ENCODE results near the gene PTPRD.

PTPRD gene

GRCh38 chr9:9621355-9621940 lies 991.4 kb downstream of the PTPRD start:
- Histone ChIP-seq H3K36me3 (ENCODE audit: insufficient read depth, low read length) (no peaks in the 10 kb centered on the region), H3K9ac (ENCODE audit: low read depth, low read length) (no peak overlapping the region), H3K4me1 (ENCODE audit: insufficient read depth, low read length) (no peaks in the 10 kb centered on the region), H3K9me3 (ENCODE audit: control insufficient read depth, insufficient read depth, low read length) (no peaks in the 10 kb centered on the region)

- no peaks in the 10 kb centered on the region for H3K4me1 ChIP-seq (ENCODE audit: insufficient read depth, low read length)
- no peaks in the 10 kb centered on the region for H3K9me3 ChIP-seq (ENCODE audit: control insufficient read depth, insufficient read depth, low read length)
- no peaks in the 10 kb centered on the region for H3K36me3 ChIP-seq (ENCODE audit: insufficient read depth, low read length)
These were observed 992.1 kb downstream of the PTPRD start for GRCh38 chr9:9620736-9621135.

DNA sequence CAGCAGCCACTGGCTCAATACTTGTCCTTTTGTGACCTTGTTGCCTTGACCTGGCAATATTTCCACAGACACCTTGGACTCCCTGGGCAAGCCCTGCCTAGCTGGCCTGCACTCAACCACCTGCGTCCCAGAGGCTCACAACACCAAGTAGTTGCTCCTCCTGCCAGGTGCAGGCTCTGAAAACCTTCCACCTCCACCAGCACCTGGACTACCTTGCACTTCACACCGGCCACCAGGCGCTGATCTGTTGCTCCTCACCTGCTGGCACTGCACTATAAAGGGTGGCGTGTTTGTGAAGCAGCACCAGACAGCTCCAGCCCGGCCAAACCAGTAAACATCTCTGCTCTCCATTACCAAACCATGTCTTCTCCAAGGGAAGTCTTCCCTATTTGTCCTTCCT lies 997.7 kb downstream of the PTPRD start:
- no peaks in the 10 kb centered on the region for H3K4me1 ChIP-seq (ENCODE audit: insufficient read depth, low read length)
- H3K9ac ChIP-seq (ENCODE audit: low read depth, low read length), result no peak overlapping the region
- H3K9me3 ChIP-seq (ENCODE audit: control insufficient read depth, insufficient read depth, low read length), result no peaks in the 10 kb centered on the region
- H3K36me3 ChIP-seq (ENCODE audit: insufficient read depth, low read length), result no peaks in the 10 kb centered on the region

More at GRCh38 chr9:9620736-9621135, 992.1 kb downstream of the PTPRD start:
- H3K9ac ChIP-seq (ENCODE audit: low read depth, low read length), result no peak overlapping the region

DNA sequence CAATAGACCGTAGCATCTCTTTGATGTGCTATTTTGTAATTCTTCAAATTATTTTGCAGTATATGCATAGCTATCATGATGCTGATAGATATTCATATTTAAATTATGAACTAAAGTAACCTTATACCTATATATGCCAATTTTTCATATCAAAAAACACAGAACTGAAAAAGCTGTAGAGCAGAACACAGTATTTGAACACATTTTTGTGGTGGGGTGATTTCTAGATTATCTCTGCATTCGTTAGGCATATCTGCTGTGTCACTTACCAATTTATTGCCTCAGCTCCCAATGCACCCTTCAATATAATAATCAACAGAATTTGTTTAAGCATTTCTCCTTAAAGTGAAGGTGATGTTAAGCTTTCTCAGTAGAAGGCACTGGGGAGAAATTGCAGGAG lies 998.2 kb downstream of the PTPRD start:
- no peaks in the 10 kb centered on the region for H3K9me3 ChIP-seq (ENCODE audit: control insufficient read depth, insufficient read depth, low read length)
- no peak overlapping the region for H3K9ac ChIP-seq (ENCODE audit: low read depth, low read length)
- H3K4me1 ChIP-seq (ENCODE audit: insufficient read depth, low read length), result no peaks in the 10 kb centered on the region
- H3K36me3 ChIP-seq (ENCODE audit: insufficient read depth, low read length), result no peaks in the 10 kb centered on the region

DNA sequence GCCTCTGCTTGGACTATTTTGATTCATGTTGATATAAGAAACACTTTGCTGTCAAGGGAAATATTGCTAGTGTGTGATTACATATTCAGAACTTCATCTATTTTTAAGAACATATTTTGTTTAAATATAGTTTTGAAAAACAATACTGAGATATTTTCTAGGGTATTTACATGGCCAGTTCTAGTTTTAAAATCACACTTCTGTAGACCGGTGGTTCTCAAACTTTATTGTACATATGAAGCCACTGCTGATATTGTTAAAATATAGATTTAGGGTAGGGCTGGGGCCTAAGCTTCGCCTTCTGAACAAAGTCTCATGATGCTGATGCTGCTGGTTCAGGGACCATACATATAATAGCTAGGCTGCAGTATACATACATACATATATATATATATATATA lies 1000.0 kb downstream of the PTPRD start:
- H3K4me1 ChIP-seq (ENCODE audit: insufficient read depth, low read length), result no peaks in the 10 kb centered on the region
- H3K9me3 ChIP-seq (ENCODE audit: control insufficient read depth, insufficient read depth, low read length), result no peaks in the 10 kb centered on the region
- no peaks in the 10 kb centered on the region for H3K36me3 ChIP-seq (ENCODE audit: insufficient read depth, low read length)
- H3K9ac ChIP-seq (ENCODE audit: low read depth, low read length), result no peak overlapping the region

DNA sequence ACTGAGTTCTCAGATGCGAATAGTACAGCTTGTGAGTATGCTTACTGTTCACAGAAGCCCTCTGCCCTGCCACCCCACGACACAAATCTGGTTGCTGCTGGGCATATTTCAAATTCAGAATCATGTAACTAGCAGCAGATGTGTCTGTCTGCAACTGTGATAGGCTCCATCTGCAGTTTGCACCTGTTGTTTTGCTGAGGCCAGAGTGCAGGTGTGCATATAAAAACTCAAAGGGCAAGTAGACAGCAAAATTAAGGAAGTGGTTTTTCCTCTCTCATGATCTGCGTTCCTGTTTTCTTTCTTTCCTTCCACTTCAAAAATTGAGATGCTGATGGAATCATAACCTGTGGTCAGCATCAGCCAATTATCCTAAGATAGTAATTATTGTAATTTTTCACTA lies 1000.5 kb downstream of the PTPRD start:
- Histone ChIP-seq H3K9me3 (ENCODE audit: control insufficient read depth, insufficient read depth, low read length) (no peaks in the 10 kb centered on the region), H3K9ac (ENCODE audit: low read depth, low read length) (no peak overlapping the region), H3K36me3 (ENCODE audit: insufficient read depth, low read length) (no peaks in the 10 kb centered on the region), H3K4me1 (ENCODE audit: insufficient read depth, low read length) (no peaks in the 10 kb centered on the region)

GRCh38 chr9:9605681-9606080 lies 1007.1 kb downstream of the PTPRD start:
- no peaks in the 10 kb centered on the region for H3K36me3 ChIP-seq (ENCODE audit: insufficient read depth, low read length)
- H3K4me1 ChIP-seq (ENCODE audit: insufficient read depth, low read length), result peaks cover 7% of the 10 kb centered on the region; the same call in 1 of the 2 replicates
- no peaks in the 10 kb centered on the region for H3K9me3 ChIP-seq (ENCODE audit: control insufficient read depth, insufficient read depth, low read length)
- H3K9ac ChIP-seq (ENCODE audit: low read depth, low read length), result no peak overlapping the region

DNA sequence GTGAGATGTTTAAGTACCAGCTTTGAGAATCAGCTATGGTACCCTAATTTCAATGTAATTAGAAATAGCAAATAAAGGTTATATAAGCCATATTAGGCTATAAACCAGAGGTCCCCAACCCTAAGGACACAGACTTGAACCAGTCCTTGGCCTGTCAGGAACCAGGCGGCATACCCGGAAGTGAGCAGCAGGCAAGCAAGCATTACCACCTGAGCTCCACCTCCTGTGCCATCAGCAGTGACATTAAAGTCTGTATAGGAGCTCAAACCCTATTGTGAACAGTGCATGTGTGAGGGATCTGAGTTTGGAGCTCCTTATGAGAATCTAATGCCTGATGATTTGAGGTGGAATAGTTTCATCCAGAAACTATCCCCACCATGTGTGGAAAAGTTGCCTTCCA lies 1009.5 kb downstream of the PTPRD start:
- Histone ChIP-seq H3K9ac (ENCODE audit: low read depth, low read length) (no peak overlapping the region), H3K4me1 (ENCODE audit: insufficient read depth, low read length) (peaks cover 7% of the 10 kb centered on the region; the same call in 1 of the 2 replicates), H3K9me3 (ENCODE audit: control insufficient read depth, insufficient read depth, low read length) (no peaks in the 10 kb centered on the region), H3K36me3 (ENCODE audit: insufficient read depth, low read length) (no peaks in the 10 kb centered on the region)

DNA sequence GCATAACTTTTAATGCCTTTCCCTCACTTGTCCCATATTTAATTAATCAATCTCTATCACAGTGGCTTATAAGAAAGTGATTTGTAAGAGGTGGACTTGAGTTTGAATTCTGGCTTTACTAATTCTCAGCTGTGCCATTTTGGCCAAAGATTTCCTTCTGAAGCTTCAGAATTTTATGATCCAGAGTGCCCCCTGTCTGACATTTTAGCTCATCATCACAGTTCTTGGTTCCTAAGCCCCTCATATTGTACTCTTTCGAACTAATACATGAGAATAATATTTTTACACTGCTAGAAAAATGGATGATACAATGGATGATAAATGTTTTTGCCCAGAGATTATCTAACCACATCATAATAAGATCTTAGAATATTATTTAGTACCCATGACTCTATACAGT lies 1014.1 kb downstream of the PTPRD start:
- Histone ChIP-seq H3K36me3 (ENCODE audit: insufficient read depth, low read length) (no peaks in the 10 kb centered on the region), H3K4me1 (ENCODE audit: insufficient read depth, low read length) (no peaks in the 10 kb centered on the region), H3K9ac (ENCODE audit: low read depth, low read length) (no peak overlapping the region), H3K9me3 (ENCODE audit: control insufficient read depth, insufficient read depth, low read length) (no peaks in the 10 kb centered on the region)

- Histone ChIP-seq H3K4me1 (ENCODE audit: insufficient read depth, low read length) (no peaks in the 10 kb centered on the region), H3K9ac (ENCODE audit: low read depth, low read length) (no peak overlapping the region), H3K9me3 (ENCODE audit: control insufficient read depth, insufficient read depth, low read length) (no peaks in the 10 kb centered on the region), H3K36me3 (ENCODE audit: insufficient read depth, low read length) (no peaks in the 10 kb centered on the region)
These were observed 1020.7 kb downstream of the PTPRD start for GRCh38 chr9:9592104-9592503.

DNA sequence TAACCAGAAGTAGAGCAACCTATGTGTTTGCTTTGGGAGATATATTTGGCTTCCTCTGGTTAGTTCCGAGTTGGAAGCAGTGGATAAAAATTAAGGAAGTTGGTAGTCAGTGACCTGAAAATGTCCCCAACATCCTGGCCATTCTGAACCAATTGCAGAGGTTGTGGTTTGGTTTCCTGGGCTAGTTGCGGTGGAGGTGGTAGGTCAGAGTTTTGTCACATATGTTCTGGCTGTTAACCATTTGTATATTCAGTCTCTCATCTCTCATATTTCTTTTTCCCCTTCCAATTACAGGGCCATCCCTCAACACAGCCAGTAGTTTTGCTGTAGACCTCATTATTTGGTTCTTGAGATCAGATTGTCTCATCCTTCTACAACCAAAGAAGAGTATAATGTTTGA lies 1026.9 kb downstream of the PTPRD start:
- no peaks in the 10 kb centered on the region for H3K9me3 ChIP-seq (ENCODE audit: control insufficient read depth, insufficient read depth, low read length)
- no peaks in the 10 kb centered on the region for H3K4me1 ChIP-seq (ENCODE audit: insufficient read depth, low read length)
- H3K36me3 ChIP-seq (ENCODE audit: insufficient read depth, low read length), result no peaks in the 10 kb centered on the region
- no peak overlapping the region for H3K9ac ChIP-seq (ENCODE audit: low read depth, low read length)

DNA sequence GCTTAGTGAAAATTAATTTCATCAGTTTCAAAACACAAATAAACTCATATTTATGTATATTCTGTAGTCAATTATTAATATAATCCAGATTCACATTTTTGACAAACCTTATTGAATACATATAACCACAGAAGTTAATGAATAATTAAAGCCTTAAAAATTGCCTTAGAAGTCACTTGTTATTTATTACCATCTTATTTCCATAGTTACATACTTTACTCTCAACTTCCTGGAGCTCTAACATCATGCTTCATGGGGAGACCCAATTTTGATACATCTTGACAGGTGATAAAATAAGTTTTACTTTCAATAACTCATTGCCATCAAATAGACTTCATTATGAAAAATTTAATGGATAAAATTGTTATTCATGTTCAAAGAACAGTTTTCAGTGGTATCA lies 1038.7 kb downstream of the PTPRD start:
- H3K36me3 ChIP-seq (ENCODE audit: insufficient read depth, low read length), result no peaks in the 10 kb centered on the region
- H3K9ac ChIP-seq (ENCODE audit: low read depth, low read length), result no peak overlapping the region
- no peaks in the 10 kb centered on the region for H3K4me1 ChIP-seq (ENCODE audit: insufficient read depth, low read length)
- no peaks in the 10 kb centered on the region for H3K9me3 ChIP-seq (ENCODE audit: control insufficient read depth, insufficient read depth, low read length)

DNA sequence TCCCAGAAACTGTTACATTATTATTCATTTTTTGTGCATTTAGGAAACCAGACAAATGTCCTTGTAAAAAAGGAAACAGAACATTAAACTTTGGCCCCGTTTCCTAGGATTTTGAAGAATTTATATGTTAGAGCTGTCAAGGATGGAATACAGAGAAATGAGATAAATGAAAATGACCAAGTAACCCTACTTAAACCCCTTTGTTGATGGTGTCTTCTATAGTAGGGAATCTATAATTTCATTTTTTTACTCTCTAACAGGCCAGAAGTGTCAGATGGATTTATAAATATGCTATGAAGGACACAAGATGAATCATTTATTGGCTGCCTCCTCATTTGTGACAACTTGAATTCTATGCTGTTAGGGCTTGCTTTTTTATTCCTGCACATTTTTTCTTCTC lies 1047.1 kb downstream of the PTPRD start:
- Histone ChIP-seq H3K9me3 (ENCODE audit: control insufficient read depth, insufficient read depth, low read length) (no peaks in the 10 kb centered on the region), H3K4me1 (ENCODE audit: insufficient read depth, low read length) (no peaks in the 10 kb centered on the region), H3K36me3 (ENCODE audit: insufficient read depth, low read length) (no peaks in the 10 kb centered on the region), H3K9ac (ENCODE audit: low read depth, low read length) (no peak overlapping the region)

DNA sequence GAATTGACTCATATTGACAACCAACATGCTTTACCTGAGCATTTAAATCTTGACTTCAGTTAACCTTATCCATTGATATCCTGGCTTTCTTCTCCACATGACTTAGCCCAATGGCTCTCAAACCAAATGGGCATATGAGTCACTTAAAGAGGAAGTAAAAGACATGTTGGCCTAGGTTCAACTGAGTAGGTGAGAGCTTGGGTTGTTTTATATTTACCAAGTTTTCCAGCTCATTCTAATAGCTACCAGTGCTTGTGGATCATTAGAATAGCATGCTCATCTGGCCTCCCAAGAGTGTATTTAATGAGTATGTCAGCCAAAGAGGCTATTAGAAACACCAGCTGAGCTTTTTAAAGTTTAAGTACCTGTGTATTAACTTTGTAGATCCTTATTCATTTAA lies 1049.0 kb downstream of the PTPRD start:
- Histone ChIP-seq H3K9me3 (ENCODE audit: control insufficient read depth, insufficient read depth, low read length) (no peaks in the 10 kb centered on the region), H3K36me3 (ENCODE audit: insufficient read depth, low read length) (no peaks in the 10 kb centered on the region), H3K4me1 (ENCODE audit: insufficient read depth, low read length) (no peaks in the 10 kb centered on the region), H3K9ac (ENCODE audit: low read depth, low read length) (no peak overlapping the region)

- Histone ChIP-seq H3K9ac (ENCODE audit: low read depth, low read length) (no peak overlapping the region), H3K36me3 (ENCODE audit: insufficient read depth, low read length) (no peaks in the 10 kb centered on the region), H3K9me3 (ENCODE audit: control insufficient read depth, insufficient read depth, low read length) (no peaks in the 10 kb centered on the region), H3K4me1 (ENCODE audit: insufficient read depth, low read length) (peaks cover 16% of the 10 kb centered on the region)
These were observed 1052.3 kb downstream of the PTPRD start for GRCh38 chr9:9560382-9561035.
